MM.1S (cell line): Measurements from ENCODE around the gene OXER1.

Source experiments
- DNase-seq: peaks from one replicate; pipeline ENCODE4 v3.0.0-alpha.2; 2015
- H2AFZ ChIP-seq: fragments of 300-600 bp; sonication (generic); 2 replicates; pipeline ENCODE4 v1.6.0; 2016; ENCODE audit warnings: antibody characterized with exemption, low read length
- H3F3A ChIP-seq: fragments of 300-600 bp; sonication (generic); 2 replicates; pipeline ENCODE4 v1.6.1; 2016; ENCODE audit warnings: mild to moderate bottlenecking, antibody characterized with exemption, low read length, moderate library complexity, mixed read lengths; ENCODE audit not compliant: insufficient read depth
- H3K27ac ChIP-seq: fragments of 300-600 bp; sonication (generic); 2 replicates; pipeline ENCODE4 v1.5.1; 2016; ENCODE audit warnings: mild to moderate bottlenecking, low read length
- H3K27me3 ChIP-seq: fragments of 300-600 bp; sonication (generic); replicated peaks from 2 replicates; pipeline ENCODE4 v1.6.0; 2016; ENCODE audit warnings: low read length; ENCODE audit not compliant: insufficient read depth
- H3K36me3 ChIP-seq: fragments of 300-600 bp; sonication (generic); replicated peaks from 2 replicates; pipeline ENCODE4 v1.6.1; 2016; ENCODE audit warnings: mild to moderate bottlenecking, low read length, mixed read lengths; ENCODE audit not compliant: insufficient read depth
- H3K4me1 ChIP-seq: fragments of 300-600 bp; sonication (generic); 2 replicates; pipeline ENCODE4 v1.6.1; 2016; ENCODE audit warnings: low read length, mixed read lengths
- H3K4me2 ChIP-seq: fragments of 300-600 bp; sonication (generic); 2 replicates; pipeline ENCODE4 v1.6.0; 2016; ENCODE audit warnings: low read depth, low read length
- H3K4me3 ChIP-seq: fragments of 300-600 bp; sonication (generic); 2 replicates; pipeline ENCODE4 v1.5.1; 2016; ENCODE audit warnings: low read length, mixed read lengths
- H3K79me2 ChIP-seq: fragments of 300-600 bp; sonication (generic); 2 replicates; pipeline ENCODE4 v1.6.1; 2016; ENCODE audit warnings: mixed run types, low read length, mixed read lengths
- H3K9ac ChIP-seq: fragments of 300-600 bp; sonication (generic); 2 replicates; pipeline ENCODE4 v1.6.1; 2016; ENCODE audit warnings: low read length, mixed read lengths
- H3K9me2 ChIP-seq: fragments of 300-600 bp; sonication (generic); replicated peaks from 2 replicates; pipeline ENCODE4 v1.6.1; 2016; ENCODE audit warnings: mild to moderate bottlenecking, low read length, mixed read lengths; ENCODE audit not compliant: insufficient read depth
- H3K9me3 ChIP-seq: fragments of 300-600 bp; sonication (generic); replicated peaks from 2 replicates; pipeline ENCODE4 v1.6.1; 2016; ENCODE audit warnings: mild to moderate bottlenecking, low read length, mixed read lengths; ENCODE audit not compliant: insufficient read depth
- H4K20me1 ChIP-seq: fragments of 300-600 bp; sonication (generic); 2 replicates; pipeline ENCODE4 v1.6.1; 2016; ENCODE audit warnings: mild to moderate bottlenecking, low read length, moderate library complexity, mixed read lengths; ENCODE audit not compliant: insufficient read depth
- EZH2 ChIP-seq: fragments of 300-600 bp; sonication (generic); optimal IDR thresholded peaks from 2 replicates; pipeline ENCODE3; 2017; ENCODE audit warnings: low read depth, mild to moderate bottlenecking, antibody characterized with exemption, low read length, mixed read lengths
- EZH2phosphoT487 ChIP-seq: fragments of 300-600 bp; sonication (generic); IDR thresholded peaks from 2 replicates; pipeline ENCODE4 v1.6.1; 2018; ENCODE audit warnings: antibody characterized with exemption, low read length
- TF ChIP-seq, protein P1 (sequence below): fragments of 300-600 bp; sonication (generic); IDR thresholded peaks from 2 replicates; pipeline ENCODE4 v1.5.1; 2016; ENCODE audit warnings: antibody characterized with exemption, low read length, mixed read lengths

OXER1 gene

DNA sequence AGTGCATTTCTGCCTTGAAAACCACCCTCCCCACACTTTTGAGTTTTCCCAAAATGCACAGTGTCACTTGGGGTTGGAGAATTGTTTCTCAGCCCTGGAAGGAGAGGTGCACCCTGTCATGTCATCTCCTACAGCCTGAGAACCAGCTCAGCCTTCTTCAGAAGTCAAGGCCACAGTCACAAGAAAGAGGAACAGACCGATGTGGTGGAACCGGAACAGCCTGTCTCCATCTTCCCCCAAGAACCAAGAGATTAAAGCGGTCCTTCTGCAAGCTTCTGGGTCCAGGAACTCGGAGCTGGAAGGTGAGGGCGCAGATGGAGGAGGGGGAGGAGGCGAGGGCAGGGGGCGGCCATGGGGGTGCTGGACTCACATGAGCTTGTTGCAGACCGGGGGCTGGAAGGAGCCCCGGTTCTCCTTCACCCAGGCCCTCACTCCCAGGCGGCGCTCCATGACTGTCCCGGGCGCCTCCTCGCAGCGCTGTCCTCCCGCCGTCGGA, 28.2 kb upstream of the OXER1 start:
- DNase-seq = no peak
- peak overlapping the region; percentile 45; the same call in 1 of the 2 replicates for H3K4me2 ChIP-seq
- peaks cover 15% of the 10 kb centered on the region; the same call in 1 of the 2 replicates for H3K27me3 ChIP-seq
- no peak overlapping the region for H3K27ac ChIP-seq
- no peak overlapping the region; the same call in 1 of the 2 replicates for H3K4me3 ChIP-seq
- no peaks in the 10 kb centered on the region for H3K9me3 ChIP-seq
- no peak overlapping the region for H2AFZ ChIP-seq
- H3K36me3 ChIP-seq = no peaks in the 10 kb centered on the region
- H3K79me2 ChIP-seq = no peaks in the 10 kb centered on the region
- H3K4me1 ChIP-seq = no peaks in the 10 kb centered on the region
- no peaks in the 10 kb centered on the region for H3F3A ChIP-seq
- H3K9ac ChIP-seq = no peak overlapping the region
- no peak for TF ChIP-seq EZH2phosphoT487
- TF ChIP-seq, protein P1, sequence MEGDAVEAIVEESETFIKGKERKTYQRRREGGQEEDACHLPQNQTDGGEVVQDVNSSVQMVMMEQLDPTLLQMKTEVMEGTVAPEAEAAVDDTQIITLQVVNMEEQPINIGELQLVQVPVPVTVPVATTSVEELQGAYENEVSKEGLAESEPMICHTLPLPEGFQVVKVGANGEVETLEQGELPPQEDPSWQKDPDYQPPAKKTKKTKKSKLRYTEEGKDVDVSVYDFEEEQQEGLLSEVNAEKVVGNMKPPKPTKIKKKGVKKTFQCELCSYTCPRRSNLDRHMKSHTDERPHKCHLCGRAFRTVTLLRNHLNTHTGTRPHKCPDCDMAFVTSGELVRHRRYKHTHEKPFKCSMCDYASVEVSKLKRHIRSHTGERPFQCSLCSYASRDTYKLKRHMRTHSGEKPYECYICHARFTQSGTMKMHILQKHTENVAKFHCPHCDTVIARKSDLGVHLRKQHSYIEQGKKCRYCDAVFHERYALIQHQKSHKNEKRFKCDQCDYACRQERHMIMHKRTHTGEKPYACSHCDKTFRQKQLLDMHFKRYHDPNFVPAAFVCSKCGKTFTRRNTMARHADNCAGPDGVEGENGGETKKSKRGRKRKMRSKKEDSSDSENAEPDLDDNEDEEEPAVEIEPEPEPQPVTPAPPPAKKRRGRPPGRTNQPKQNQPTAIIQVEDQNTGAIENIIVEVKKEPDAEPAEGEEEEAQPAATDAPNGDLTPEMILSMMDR = no peak
- no peak for TF ChIP-seq EZH2
- no peaks in the 10 kb centered on the region for H3K9me2 ChIP-seq
- H4K20me1 ChIP-seq = no peaks in the 10 kb centered on the region

DNA sequence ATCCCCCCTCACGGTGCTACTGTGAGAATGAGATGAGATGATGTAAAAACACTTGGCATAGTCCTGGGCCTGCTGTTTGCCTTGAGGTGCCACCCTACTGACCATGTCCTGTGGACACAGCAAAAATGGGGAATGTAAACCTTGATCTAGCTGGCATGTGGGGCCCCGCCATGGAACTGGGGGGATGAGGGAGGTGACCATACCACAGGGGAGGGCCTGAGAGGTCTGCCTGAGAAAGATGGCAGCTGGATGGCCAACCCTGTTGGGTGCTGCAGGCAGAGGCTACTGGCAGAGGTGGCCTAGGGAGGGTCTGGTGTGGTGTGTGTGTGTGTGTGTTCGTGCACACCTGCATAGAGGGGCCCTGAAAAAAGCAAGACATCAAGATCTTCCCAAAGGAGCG, 27.7 kb upstream of the OXER1 start:
- no peaks in the 10 kb centered on the region for H3K4me1 ChIP-seq
- H3K9ac ChIP-seq = no peak overlapping the region
- no peaks in the 10 kb centered on the region for H3K9me2 ChIP-seq
- H3K36me3 ChIP-seq = no peaks in the 10 kb centered on the region
- peaks cover 15% of the 10 kb centered on the region; the same call in 1 of the 2 replicates for H3K27me3 ChIP-seq
- H2AFZ ChIP-seq = no peak overlapping the region
- H4K20me1 ChIP-seq = no peaks in the 10 kb centered on the region
- TF ChIP-seq EZH2phosphoT487 (no peak), EZH2 (no peak)
- TF ChIP-seq, protein P1 = no peak
- no peak for DNase-seq
- H3K79me2 ChIP-seq = no peaks in the 10 kb centered on the region
- H3F3A ChIP-seq = no peaks in the 10 kb centered on the region
- H3K4me3 ChIP-seq = no peak overlapping the region
- no peak overlapping the region for H3K4me2 ChIP-seq
- no peak overlapping the region for H3K27ac ChIP-seq
- no peaks in the 10 kb centered on the region for H3K9me3 ChIP-seq

DNA sequence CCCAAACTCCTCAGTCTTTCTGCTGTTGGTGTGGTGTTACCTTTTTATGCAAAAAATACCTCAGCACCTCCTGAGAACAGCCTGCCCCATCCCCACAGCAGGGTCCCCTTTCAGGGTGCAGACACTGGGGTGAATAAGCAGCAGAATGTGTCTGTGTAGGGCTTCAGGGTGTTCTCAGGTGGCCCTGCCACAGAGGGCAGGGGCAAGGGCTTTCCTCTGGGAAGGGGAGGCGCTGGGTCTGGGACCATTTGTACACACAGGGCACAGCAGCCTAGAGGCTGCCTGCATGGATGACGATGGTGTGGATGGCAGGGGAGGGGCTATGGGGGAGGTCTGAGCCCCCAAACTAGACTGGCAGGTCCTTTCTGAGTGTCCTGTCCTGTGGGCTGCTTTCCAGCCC, 25.8 kb upstream of the OXER1 start:
- no peaks in the 10 kb centered on the region for H3K9me2 ChIP-seq
- H4K20me1 ChIP-seq = no peaks in the 10 kb centered on the region
- no peaks in the 10 kb centered on the region for H3K36me3 ChIP-seq
- H3K9ac ChIP-seq = no peak overlapping the region
- peaks cover 15% of the 10 kb centered on the region; the same call in 1 of the 2 replicates for H3K27me3 ChIP-seq
- no peak overlapping the region for H3K4me2 ChIP-seq
- no peak overlapping the region for H3K4me3 ChIP-seq
- H3K27ac ChIP-seq = no peak overlapping the region
- H3K4me1 ChIP-seq = no peaks in the 10 kb centered on the region
- no peak for DNase-seq
- no peaks in the 10 kb centered on the region for H3K79me2 ChIP-seq
- TF ChIP-seq EZH2phosphoT487 (no peak), EZH2 (no peak)
- TF ChIP-seq, protein P1 = no peak
- no peak overlapping the region for H2AFZ ChIP-seq
- no peaks in the 10 kb centered on the region for H3F3A ChIP-seq
- no peaks in the 10 kb centered on the region for H3K9me3 ChIP-seq
